ENCODE measurements around the gene PATL2. TPM values are rescaled to one million over a fixed set of nuclear protein-coding genes. Genes with fewer than 3 reads are reported as not detected.

The PATL2 gene
- total and polyA plus RNA-seq, 2 experiments from 2014 or later, result 0.19 TPM; not detected in 1

GRCh38 chr15:44667039-44667360 is 44.1 kb downstream of the PATL2 start:
- no peaks in the 10 kb centered on the region for H3K9me2 ChIP-seq (ENCODE audit: insufficient read depth)
- no peaks in the 10 kb centered on the region for H3K36me3 ChIP-seq (ENCODE audit: insufficient read depth)
- H3K4me1 ChIP-seq (ENCODE audit: insufficient read depth), result peaks cover 2% of the 10 kb centered on the region; the same call in 1 of the 2 replicates
- peaks cover 14% of the 10 kb centered on the region for H3K4me1 Mint-ChIP-seq
- no peaks in the 10 kb centered on the region; the same call in 1 of the 2 replicates for H3F3A ChIP-seq (replicated peaks; ENCODE audit: low read depth)
- H3K4me3 ChIP-seq, result no peak overlapping the region
- H3K79me2 ChIP-seq (replicated peaks; ENCODE audit: insufficient read depth), result peaks cover 8% of the 10 kb centered on the region; the same call in 1 of the 2 replicates
- peak overlapping the region; percentile 11; the same call in 1 of the 2 replicates for H2AFZ ChIP-seq
- no peaks in the 10 kb centered on the region; the same call in 2 of the 3 replicates for H3K36me3 Mint-ChIP-seq (ENCODE audit: low read depth)
- H3K27ac ChIP-seq (ENCODE audit: low read depth), result no peak overlapping the region
- DNase-seq (ENCODE audit: low spot score), result no peak
- no peaks in the 10 kb centered on the region for H4K20me1 ChIP-seq (replicated peaks; ENCODE audit: insufficient read depth)
- H3K4me2 ChIP-seq, result no peak overlapping the region
- H3K4me3 Mint-ChIP-seq, result no peak overlapping the region
- H3K27ac Mint-ChIP-seq, result no peak overlapping the region
- TF ChIP-seq NANOG (IDR thresholded peaks at IDR 0.05; ENCODE audit: borderline replicate concordance), result no peak
- no peak for TF ChIP-seq ZNF331 (CRISPR knock-in tag; IDR thresholded peaks at IDR 0.05; ENCODE audit: low read depth)
- no peak for TF ChIP-seq ZNF114 (CRISPR knock-in tag; IDR thresholded peaks at IDR 0.05)
- no peak for TF ChIP-seq CREB1 (CRISPR knock-in tag; IDR thresholded peaks at IDR 0.05; ENCODE audit: low read depth)
- TF ChIP-seq, protein P1, sequence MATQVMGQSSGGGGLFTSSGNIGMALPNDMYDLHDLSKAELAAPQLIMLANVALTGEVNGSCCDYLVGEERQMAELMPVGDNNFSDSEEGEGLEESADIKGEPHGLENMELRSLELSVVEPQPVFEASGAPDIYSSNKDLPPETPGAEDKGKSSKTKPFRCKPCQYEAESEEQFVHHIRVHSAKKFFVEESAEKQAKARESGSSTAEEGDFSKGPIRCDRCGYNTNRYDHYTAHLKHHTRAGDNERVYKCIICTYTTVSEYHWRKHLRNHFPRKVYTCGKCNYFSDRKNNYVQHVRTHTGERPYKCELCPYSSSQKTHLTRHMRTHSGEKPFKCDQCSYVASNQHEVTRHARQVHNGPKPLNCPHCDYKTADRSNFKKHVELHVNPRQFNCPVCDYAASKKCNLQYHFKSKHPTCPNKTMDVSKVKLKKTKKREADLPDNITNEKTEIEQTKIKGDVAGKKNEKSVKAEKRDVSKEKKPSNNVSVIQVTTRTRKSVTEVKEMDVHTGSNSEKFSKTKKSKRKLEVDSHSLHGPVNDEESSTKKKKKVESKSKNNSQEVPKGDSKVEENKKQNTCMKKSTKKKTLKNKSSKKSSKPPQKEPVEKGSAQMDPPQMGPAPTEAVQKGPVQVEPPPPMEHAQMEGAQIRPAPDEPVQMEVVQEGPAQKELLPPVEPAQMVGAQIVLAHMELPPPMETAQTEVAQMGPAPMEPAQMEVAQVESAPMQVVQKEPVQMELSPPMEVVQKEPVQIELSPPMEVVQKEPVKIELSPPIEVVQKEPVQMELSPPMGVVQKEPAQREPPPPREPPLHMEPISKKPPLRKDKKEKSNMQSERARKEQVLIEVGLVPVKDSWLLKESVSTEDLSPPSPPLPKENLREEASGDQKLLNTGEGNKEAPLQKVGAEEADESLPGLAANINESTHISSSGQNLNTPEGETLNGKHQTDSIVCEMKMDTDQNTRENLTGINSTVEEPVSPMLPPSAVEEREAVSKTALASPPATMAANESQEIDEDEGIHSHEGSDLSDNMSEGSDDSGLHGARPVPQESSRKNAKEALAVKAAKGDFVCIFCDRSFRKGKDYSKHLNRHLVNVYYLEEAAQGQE (IDR thresholded peaks at IDR 0.05; ENCODE audit: unreplicated experiment), result no peak
- TF ChIP-seq ZNF462 (CRISPR knock-in tag; IDR thresholded peaks at IDR 0.05), result no peak
- TF ChIP-seq EZH2phosphoT487 (IDR thresholded peaks at IDR 0.05; ENCODE audit: unreplicated experiment), result no peak
- no peak for TF ChIP-seq STAT1 (IDR thresholded peaks at IDR 0.05; ENCODE audit: unreplicated experiment)
- no peak for TF ChIP-seq JUNB (IDR thresholded peaks at IDR 0.05; ENCODE audit: unreplicated experiment)
- TF ChIP-seq, protein P2, sequence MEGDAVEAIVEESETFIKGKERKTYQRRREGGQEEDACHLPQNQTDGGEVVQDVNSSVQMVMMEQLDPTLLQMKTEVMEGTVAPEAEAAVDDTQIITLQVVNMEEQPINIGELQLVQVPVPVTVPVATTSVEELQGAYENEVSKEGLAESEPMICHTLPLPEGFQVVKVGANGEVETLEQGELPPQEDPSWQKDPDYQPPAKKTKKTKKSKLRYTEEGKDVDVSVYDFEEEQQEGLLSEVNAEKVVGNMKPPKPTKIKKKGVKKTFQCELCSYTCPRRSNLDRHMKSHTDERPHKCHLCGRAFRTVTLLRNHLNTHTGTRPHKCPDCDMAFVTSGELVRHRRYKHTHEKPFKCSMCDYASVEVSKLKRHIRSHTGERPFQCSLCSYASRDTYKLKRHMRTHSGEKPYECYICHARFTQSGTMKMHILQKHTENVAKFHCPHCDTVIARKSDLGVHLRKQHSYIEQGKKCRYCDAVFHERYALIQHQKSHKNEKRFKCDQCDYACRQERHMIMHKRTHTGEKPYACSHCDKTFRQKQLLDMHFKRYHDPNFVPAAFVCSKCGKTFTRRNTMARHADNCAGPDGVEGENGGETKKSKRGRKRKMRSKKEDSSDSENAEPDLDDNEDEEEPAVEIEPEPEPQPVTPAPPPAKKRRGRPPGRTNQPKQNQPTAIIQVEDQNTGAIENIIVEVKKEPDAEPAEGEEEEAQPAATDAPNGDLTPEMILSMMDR (conservative IDR thresholded peaks at IDR 0.05; ENCODE audit: low read depth in 2 of 2), result no peak
- no peak for TF ChIP-seq EZH2 (IDR thresholded peaks at IDR 0.05; ENCODE audit: low read depth, unreplicated experiment)
- TF ChIP-seq, protein P3, sequence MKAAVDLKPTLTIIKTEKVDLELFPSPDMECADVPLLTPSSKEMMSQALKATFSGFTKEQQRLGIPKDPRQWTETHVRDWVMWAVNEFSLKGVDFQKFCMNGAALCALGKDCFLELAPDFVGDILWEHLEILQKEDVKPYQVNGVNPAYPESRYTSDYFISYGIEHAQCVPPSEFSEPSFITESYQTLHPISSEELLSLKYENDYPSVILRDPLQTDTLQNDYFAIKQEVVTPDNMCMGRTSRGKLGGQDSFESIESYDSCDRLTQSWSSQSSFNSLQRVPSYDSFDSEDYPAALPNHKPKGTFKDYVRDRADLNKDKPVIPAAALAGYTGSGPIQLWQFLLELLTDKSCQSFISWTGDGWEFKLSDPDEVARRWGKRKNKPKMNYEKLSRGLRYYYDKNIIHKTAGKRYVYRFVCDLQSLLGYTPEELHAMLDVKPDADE (IDR thresholded peaks at IDR 0.05), result no peak
- TF ChIP-seq POLR2AphosphoS5 (IDR thresholded peaks at IDR 0.05; ENCODE audit: low read depth), result no peak
- H3K27me3 ChIP-seq (ENCODE audit: insufficient read depth), result no peaks in the 10 kb centered on the region
- no peaks in the 10 kb centered on the region for H3K9me3 Mint-ChIP-seq
- no peak for ATAC-seq
- H3K27me3 Mint-ChIP-seq (ENCODE audit: insufficient read depth, low read depth, poor library complexity), result peaks cover 7% of the 10 kb centered on the region
